Adipocyte (in vitro differentiated cells): ENCODE results near the gene AURKAIP1.
A peak's percentile ranks its signal among the peaks of the same experiment; 100 is the strongest.

Experiments
- DNase-seq: peaks from one replicate; pipeline ENCODE4 v3.0.0-alpha.2; 2015; ENCODE audit warnings: low read depth
- H3K27me3 ChIP-seq: replicated peaks from 2 replicates; pipeline ENCODE4 v1.7.0; 2013; ENCODE audit warnings: mild to moderate bottlenecking, low read length, moderate library complexity; ENCODE audit not compliant: control insufficient read depth, insufficient read depth
- H3K36me3 ChIP-seq: 2 replicates; pipeline ENCODE4 v1.7.0; 2013; ENCODE audit warnings: low read length, mild to moderate bottlenecking, moderate library complexity; ENCODE audit not compliant: control insufficient read depth, insufficient read depth, severe bottlenecking
- H3K4me1 ChIP-seq: 2 replicates; pipeline ENCODE4 v1.7.0; 2013; ENCODE audit warnings: mild to moderate bottlenecking, low read length, moderate library complexity; ENCODE audit not compliant: control insufficient read depth, insufficient read depth
- H3K4me3 ChIP-seq: 2 replicates; pipeline ENCODE4 v1.7.0; 2013; ENCODE audit warnings: mild to moderate bottlenecking, low read length, moderate library complexity
- H3K9ac ChIP-seq: 2 replicates; pipeline ENCODE4 v1.7.0; 2013; ENCODE audit warnings: mild to moderate bottlenecking, low read length, moderate library complexity
- H3K9me3 ChIP-seq: 2 replicates; pipeline ENCODE4 v1.7.0; 2013; ENCODE audit warnings: mild to moderate bottlenecking, low read length, moderate library complexity; ENCODE audit not compliant: control insufficient read depth

Gene AURKAIP1

DNA sequence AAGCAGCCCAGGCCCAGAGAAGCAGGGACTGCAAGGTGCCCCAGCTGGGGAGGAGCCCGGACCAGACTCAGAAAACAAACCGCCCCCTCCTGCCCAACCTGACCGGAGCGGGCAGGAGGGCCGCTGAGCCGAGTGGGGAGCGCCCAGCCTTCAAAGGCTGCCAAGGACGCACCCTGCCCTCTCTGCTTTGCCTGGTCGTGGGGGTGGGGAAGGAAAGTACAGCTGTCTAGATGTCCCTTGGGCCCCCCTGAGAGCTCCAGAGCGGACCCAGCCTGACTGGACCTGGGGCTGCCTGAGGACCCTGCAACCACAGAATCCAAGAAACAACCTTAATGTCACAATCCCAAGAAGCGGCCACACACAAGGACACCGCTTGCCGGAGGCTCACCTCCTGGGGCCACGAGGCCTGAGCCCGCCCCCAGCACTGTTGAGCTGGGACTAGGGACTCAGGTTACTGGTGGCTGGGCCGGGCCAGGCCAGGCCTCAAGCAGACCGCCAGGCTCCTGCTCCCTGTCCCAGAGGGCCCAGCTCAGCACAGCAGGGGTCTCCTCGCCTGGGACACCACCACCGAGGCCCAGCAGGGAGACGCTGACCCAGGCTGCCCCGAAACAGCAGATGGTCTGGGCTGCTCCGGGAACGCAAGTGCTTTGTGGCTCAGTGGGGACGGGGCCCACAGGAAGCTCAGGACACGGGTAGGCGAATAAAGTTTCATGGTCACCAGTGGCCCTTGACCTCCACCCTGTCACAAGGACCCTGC is 27.2 kb downstream of the AURKAIP1 start:
- peaks cover 6% of the 10 kb centered on the region for H3K36me3 ChIP-seq
- H3K9me3 ChIP-seq, result no peaks in the 10 kb centered on the region
- peak overlapping the region; percentile 89 for H3K4me3 ChIP-seq
- peak; percentile 55 for DNase-seq
- H3K4me1 ChIP-seq, result peaks cover 46% of the 10 kb centered on the region
- no peaks in the 10 kb centered on the region for H3K27me3 ChIP-seq
- H3K9ac ChIP-seq, result peak overlapping the region; percentile 89

DNA sequence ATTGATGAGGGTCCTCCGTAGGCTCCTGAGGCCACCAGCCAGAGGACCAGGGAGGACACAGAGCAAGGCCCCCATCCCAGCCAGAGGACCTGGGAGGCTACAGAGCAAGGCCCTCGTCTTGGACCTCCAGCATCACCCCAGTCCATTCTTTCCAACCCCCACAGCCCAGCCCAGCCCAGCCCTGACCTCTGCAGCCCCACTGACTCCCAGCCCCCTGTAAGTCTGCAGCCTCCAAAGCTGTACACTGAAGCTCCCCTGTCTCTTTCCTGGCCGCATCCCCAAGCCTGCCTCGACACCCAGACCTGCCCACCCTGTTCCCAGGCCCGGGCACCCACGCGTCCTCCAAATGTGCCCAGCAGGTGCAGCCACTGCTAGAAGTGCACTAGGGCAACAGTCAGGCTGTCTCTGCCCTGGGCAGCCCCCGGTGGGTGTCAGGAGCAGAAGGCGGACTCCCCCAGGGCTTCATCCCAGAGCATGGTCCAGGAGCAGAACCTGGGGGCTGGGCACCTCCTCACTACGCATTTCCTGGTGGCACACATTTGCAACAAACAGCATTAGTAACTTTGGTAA is 27.9 kb downstream of the AURKAIP1 start:
- H3K9ac ChIP-seq, result peak overlapping the region; percentile 89
- no peaks in the 10 kb centered on the region for H3K9me3 ChIP-seq
- peak overlapping the region; percentile 89 for H3K4me3 ChIP-seq
- H3K27me3 ChIP-seq, result no peaks in the 10 kb centered on the region
- DNase-seq, result no peak
- H3K36me3 ChIP-seq, result no peaks in the 10 kb centered on the region
- peaks cover 38% of the 10 kb centered on the region for H3K4me1 ChIP-seq

DNA sequence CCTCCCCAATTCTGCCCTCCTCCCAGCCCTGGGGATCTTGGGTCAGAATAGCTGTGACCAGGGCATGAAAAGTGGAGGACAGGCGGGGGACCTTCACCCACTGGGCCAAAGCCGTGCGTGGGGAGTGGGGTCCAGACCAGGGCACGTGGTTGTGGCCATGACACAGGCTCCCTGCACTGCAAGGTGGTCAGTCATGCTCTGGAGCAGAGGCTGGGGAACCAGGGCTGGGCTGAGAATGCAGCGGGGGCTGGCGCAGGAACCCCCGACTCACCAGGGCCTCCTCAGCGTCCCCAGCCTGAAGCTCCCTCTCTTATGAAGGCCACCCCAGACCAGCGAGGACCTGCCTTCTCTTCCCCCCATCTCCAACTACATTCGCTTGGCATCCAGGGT is 28.5 kb downstream of the AURKAIP1 start:
- Histone ChIP-seq H3K9me3 (no peaks in the 10 kb centered on the region), H3K27me3 (no peaks in the 10 kb centered on the region), H3K36me3 (peaks cover 4% of the 10 kb centered on the region), H3K4me3 (peak overlapping the region; percentile 54), H3K4me1 (peaks cover 36% of the 10 kb centered on the region), H3K9ac (peak overlapping the region; percentile 89)
- DNase-seq, result no peak

- H3K9ac ChIP-seq, result peak overlapping the region; percentile 89
- H3K4me1 ChIP-seq, result peaks cover 36% of the 10 kb centered on the region
- H3K9me3 ChIP-seq, result no peaks in the 10 kb centered on the region
- peaks cover 9% of the 10 kb centered on the region for H3K36me3 ChIP-seq
- H3K4me3 ChIP-seq, result peak overlapping the region; percentile 54
- no peaks in the 10 kb centered on the region for H3K27me3 ChIP-seq
- no peak for DNase-seq
Measured at GRCh38 chr1:1345860-1346500, 29.0 kb downstream of the AURKAIP1 start.

GRCh38 chr1:1345384-1345783 is 29.6 kb downstream of the AURKAIP1 start:
- Histone ChIP-seq H3K9me3 (no peaks in the 10 kb centered on the region), H3K4me3 (peak overlapping the region; percentile 12), H3K4me1 (peaks cover 36% of the 10 kb centered on the region), H3K9ac (peak overlapping the region; percentile 89), H3K36me3 (peaks cover 14% of the 10 kb centered on the region), H3K27me3 (no peaks in the 10 kb centered on the region)
- no peak for DNase-seq

DNA sequence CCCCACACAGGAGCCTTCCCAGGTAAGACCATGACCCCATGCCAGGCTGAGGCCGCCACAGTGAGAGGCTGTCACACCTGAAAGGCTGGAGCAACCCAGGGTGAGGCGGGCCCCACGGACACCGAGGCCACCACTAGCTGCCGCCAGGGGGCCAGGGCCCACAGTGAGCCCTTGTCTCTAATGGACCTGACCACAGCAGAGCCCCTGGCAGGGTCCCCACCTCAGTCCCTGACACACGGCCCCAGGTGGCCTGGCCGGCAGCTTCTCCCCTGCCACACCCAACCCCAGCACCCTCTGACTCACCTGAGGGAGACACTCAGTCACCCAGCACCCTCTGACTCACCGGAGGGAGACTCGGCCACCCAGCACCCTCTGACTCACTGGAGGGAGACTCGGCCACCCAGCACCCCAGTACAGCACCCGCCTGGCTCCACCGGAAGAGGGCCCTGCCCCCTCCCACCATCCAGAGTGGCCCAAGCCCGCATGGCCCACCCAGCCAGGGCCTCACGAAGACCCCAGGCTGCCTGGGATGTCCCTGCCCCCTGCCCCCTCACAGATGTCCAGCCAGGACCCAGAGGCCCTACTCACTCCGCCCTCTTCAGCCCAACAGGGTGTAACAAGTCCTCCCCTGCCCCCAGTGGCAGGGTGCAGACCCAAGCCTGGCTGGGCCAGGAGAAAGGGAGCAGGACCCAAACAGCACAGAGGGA is 30.2 kb downstream of the AURKAIP1 start:
- no peaks in the 10 kb centered on the region for H3K27me3 ChIP-seq
- H3K36me3 ChIP-seq, result peaks cover 15% of the 10 kb centered on the region
- peaks cover 36% of the 10 kb centered on the region for H3K4me1 ChIP-seq
- peak overlapping the region; percentile 12 for H3K4me3 ChIP-seq
- DNase-seq, result peak; percentile 77
- H3K9ac ChIP-seq, result peak overlapping the region; percentile 89
- no peaks in the 10 kb centered on the region for H3K9me3 ChIP-seq

DNA sequence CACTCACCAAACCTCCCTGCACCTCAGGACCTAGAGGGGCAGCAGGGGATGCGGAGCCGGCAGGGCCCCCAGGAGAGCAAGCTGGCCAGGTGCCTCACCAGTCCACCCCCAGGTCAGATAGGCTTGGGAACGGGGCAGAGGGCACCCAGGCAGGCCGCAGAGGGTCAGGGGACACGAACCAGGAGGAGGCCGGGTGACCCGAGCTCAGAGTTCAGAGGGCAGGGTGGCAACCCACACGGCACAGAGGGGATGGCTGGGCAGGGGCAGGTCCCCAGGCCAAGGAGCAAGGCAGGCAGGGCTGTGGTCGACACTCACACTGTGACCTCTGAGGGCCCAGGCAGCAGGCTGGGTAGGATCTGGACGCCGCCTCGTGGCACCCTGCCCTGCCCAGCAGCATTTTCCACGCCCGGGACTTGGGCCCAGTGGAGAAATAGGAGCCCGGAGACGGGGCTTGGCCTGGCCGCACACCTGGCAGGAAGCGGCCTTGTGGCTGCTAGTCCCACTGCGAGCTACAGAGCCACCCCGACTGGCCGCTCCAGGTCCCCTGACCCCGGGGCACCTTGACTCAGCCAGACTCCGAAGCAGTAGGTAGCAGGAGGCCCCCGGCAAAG is 31.1 kb downstream of the AURKAIP1 start:
- no peaks in the 10 kb centered on the region for H3K9me3 ChIP-seq
- H3K27me3 ChIP-seq, result no peaks in the 10 kb centered on the region
- H3K4me3 ChIP-seq, result no peak overlapping the region
- no peak overlapping the region for H3K9ac ChIP-seq
- H3K4me1 ChIP-seq, result peaks cover 36% of the 10 kb centered on the region
- peaks cover 19% of the 10 kb centered on the region for H3K36me3 ChIP-seq
- DNase-seq, result no peak

- Histone ChIP-seq H3K9me3 (no peaks in the 10 kb centered on the region), H3K4me1 (peaks cover 34% of the 10 kb centered on the region), H3K36me3 (peaks cover 27% of the 10 kb centered on the region), H3K27me3 (no peaks in the 10 kb centered on the region), H3K4me3 (no peak overlapping the region), H3K9ac (no peak overlapping the region)
- no peak for DNase-seq
Measured at GRCh38 chr1:1342584-1343115, 32.4 kb downstream of the AURKAIP1 start.

GRCh38 chr1:1342061-1342562 is 32.9 kb downstream of the AURKAIP1 start:
- no peak overlapping the region for H3K9ac ChIP-seq
- H3K9me3 ChIP-seq, result no peaks in the 10 kb centered on the region
- peaks cover 32% of the 10 kb centered on the region for H3K36me3 ChIP-seq
- no peak for DNase-seq
- H3K27me3 ChIP-seq, result no peaks in the 10 kb centered on the region
- H3K4me1 ChIP-seq, result peaks cover 29% of the 10 kb centered on the region
- no peak overlapping the region for H3K4me3 ChIP-seq

- no peak for DNase-seq
- H3K4me3 ChIP-seq, result no peak overlapping the region
- H3K9ac ChIP-seq, result no peak overlapping the region
- H3K4me1 ChIP-seq, result peaks cover 24% of the 10 kb centered on the region
- H3K36me3 ChIP-seq, result peaks cover 32% of the 10 kb centered on the region
- H3K9me3 ChIP-seq, result no peaks in the 10 kb centered on the region
- H3K27me3 ChIP-seq, result no peaks in the 10 kb centered on the region
Measured at GRCh38 chr1:1341549-1342021, 33.4 kb downstream of the AURKAIP1 start.
